HG03064 (cell line): ENCODE measurements around the gene TTLL11.

Experiments used
- ATAC-seq: cut with Tn5 transposase; IDR thresholded peaks from one replicate; pipeline ENCODE4 v1.9.1; 2021; ENCODE audit warnings: low read depth; ENCODE audit not compliant: unreplicated experiment

The TTLL11 gene

DNA sequence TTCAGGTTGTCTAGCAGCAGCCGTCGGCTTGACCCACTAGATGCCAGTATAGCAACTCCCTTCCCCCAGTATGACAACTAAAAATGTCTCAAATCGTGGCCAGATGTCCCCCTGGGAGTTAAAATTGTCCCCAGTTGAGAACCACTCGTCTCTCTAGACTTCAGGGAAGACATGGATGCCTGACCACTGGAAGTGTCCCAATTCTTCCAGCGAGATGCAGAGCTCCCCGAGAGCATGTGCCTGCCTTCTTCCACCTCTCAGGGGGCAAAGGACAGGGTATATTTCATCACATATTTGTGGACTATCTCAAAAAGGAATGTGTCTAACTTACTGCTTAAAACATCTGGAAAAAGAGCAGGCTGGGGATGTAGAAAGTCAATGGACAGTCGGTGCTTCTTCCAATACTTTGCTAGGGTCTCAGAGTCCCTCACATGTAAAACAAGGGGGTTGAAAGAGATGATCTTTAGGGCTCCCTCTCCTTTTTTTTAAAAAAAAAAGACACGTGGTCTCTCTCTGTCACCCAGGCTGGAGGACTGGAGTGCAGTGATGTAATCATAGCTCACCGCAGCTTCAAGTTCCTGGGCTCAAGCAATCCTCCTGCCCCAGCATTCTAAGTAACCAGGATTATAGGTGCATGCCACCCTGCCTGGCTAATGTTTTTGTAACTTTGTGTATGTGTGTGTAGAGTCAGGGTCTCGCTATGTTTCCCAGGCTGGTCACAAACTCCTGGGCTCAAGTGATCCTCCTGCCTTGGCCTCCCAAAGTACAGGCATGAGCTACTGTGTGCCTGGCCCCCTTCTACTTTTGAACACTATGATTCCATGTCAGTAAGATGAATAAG is 251.1 kb downstream of the TTLL11 start:
- ATAC-seq, result no peak

DNA sequence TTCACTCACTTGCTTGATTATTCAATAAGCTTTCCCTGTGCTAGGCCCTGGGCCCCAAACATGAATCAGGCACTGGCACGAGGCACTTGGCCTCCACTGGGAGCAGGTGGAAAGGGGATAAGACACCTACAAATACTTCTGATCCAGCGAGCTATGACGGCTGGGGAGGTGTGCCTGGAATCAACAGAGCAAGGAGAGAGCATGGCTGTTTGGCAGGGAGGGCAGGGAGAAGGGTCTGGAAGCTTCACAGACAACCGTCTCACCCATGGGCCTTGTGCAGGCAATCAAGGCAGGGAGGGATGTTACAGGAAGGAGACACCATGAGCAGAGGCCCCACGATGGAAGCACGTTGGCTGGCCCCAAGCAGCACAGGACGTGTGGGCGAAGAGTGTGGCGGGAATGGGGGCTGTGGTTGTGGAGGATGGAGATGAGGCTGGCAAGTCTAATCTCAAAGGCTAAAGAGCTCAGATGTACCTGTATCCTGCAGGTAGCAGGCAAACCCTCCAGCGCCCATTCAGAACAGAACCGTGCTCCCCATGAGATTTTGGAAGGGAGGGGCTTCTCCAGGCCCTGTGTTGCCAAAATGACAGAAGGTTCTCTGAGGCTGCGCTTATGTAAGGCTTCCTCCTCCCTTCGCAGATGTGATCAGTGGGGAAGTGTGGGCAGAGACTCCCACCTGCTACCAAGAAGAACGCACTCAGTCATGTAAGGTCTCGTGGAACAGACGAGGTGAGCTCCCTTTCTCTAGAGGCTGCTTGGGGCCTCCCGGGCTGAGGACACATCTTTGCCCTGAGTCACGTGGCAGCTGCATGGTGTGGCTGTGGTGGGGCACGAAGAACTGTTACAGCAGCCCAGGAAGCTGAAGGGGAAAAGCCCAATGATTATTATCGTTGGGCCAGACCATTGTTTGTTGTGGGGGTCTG is 252.0 kb downstream of the TTLL11 start:
- no peak for ATAC-seq

DNA sequence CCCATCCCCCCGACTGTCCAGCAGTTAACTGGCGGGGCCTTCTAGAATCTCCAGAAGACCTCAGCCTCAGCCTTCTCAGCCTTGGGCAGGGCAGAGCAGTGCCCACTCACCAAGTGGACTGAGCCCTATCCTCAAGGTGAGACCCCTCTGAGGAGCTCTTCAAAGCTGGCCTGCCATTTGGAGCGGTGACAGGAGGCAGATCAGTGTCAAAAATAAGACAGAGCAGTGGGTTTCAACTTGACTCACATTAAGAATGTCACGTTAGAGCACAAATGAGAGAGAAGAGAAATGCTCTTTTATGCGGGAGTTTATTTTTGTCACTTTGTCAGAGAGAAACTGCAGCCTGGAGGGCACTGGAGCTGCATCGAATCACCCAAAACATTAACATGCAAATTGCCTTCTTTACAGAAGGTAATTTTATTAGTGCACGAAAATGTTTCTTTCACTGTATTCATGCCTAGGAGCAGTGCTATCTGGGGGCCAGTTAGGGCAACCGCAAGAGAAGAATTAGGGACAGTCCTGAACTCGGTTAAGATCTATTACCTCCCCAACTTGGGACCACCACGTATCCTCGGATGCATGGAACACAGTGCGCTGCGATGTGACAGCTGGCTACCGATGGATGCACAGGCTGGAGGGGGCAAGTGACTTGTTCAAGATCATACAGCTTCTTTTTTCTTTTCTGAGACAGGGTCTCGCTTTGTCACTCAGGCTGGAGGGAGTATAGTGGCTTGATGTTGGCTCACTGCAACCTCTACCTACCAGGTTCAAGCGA is 253.2 kb downstream of the TTLL11 start:
- no peak for ATAC-seq

DNA sequence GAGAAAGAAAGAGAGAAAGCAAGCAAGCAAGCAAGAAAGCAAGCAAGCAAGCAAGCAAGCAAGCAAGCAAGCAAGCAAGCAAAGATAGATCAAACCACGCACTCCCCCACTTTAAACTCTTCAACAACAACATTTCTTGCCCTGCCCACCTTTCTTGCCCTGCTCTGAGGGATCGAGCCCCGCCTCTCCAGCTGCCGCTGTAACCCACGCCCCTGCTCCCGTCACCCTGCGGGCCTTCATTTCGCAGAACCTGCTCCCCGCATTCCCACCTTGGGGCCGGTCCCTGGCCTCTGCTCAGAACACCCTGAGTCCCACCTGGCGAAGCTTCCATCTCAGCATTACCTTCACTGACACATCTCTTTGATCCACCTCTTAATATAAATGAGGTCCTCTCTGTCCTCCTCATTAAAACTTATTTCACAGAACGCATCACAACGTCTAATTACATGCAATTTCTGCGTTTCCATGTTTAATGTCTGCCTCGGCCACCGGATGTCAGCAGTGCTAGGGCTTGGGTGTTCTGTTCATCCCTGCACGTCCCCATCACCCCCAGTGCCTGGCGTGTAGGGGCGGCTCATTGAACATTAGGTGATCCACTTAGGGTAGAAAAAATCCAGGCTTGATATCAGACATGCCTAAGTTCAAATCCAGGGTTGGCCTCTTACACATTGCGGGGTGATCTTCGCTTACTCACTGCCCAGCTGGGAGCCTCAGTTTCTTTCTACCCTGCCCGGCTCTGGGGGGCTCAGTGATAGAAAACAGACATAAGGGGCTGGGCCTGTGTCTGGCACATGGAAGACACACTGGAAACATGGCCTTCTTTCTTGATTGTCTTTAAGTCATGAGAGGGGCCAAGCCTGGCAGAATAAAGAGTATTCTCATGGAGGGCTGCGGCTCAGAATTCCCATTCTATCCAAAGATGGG is 254.1 kb downstream of the TTLL11 start:
- ATAC-seq, result no peak

DNA sequence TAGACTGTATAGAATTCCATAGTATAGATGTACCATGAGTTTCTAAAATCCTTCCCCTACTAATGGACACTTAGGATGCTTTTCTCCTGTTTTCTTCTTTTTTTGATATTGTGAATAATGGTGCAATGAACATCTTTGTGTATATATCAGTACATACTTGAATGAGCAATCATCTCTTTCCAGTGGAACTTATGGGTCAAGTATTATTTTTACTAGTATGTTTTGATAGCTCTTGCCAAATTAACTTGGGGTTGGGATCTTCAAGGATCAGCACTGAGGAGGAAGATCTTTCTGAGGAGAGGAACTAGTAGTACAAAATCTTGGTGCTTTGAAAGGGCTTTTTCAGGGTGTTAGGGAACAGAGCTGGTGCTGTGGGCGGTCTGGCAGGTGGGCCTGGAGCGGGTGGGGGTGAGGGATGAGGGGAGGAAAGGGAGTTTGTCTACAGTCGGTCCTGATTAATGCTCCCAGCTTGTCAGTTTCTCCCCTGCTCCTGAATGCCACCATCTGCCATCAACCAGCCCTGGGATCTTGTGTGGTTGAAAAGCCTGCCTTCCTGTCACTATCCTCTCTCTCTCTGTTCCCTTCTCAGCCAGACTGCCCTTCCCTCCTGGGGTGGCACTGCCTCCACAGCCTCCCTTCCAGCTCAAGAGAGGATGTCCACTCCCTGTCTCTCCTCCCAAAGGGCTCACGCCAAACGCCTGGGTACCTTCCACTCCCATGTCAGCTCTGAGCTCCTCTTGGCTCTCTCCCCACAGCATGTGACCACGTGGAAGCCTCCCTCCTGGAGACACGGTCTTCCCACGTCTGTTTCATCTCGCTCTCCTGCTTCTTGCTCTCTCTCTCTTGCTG is 255.8 kb downstream of the TTLL11 start:
- no peak for ATAC-seq

DNA sequence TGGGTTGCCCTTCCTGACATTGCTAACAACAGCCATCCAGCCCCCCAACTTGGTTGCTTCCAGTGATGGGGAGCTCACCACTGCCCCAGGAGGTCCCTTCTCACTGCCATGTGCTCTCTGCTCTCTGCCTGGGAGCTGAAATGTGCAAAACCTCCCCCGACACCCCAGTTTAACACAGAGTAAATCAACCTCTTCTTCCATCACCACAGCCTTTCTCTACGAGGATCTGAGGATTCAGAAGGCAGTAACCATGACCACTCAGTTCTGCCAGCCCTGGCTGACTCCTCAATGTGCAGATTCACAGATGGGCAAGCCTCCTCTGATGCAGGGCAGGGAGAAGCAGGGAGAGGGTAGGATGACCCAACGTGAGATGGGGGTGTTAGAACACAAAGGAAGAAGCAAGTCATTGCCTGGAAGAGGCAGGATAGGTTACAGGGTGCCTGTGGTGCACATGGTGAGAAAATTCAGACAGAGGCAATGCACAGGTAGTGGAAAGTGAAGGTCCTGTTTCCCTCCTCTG is 256.7 kb downstream of the TTLL11 start:
- no peak for ATAC-seq

DNA sequence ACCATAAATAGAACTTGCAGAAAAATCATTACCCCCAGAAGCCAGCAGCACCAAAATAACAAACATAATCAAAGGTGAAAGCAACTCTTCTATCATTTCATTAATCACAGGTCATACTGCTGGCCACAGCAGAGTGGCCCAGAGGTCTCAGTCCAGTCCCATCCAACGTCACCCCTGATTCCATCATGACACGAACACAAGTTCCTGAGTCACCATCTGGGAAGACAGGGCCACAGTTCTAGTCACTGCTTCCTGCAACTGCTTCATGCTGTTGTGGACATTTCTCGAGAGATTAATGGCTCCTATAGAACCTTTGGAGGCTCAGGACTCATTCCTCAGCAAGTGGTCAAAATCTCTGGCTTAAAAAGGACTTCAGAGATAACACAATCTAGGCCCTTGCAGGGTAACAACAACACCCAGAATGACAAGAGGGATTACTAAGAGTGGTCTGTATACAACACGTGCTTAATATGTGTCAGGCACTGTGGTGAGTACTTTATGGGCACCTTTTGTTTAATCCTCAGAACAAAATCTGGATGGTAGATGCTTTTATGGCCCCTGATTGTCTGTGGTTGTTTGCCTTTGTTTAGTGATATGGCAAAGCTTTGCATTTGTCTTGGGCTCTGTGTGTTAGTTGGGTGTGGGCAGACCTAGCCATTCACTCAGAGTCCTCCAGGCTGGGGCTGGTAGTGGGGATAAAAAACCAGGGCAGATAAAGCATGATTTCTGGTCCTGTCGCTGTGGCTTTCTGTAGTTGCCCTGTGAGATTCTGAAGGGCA is 257.3 kb downstream of the TTLL11 start:
- no peak for ATAC-seq

DNA sequence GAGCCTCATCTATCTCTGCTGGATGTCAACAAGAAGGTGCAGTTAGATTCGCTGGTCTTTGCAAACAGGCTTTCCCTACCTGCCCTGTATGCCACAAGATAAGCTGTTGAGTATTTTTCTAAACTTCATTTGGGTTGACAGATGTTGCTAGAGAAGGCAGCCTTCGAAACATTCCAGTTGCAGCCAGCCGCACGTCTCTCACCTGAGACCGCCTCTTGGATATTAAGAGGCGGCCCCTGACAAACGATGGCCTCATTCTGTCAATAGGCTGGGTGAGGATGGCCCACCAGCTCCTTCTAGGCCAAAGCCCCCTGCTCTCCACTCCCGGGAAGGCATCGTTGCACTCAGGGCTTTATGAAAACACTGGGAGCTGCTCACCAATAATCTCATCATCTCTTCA is 260.0 kb downstream of the TTLL11 start:
- ATAC-seq, result no peak

DNA sequence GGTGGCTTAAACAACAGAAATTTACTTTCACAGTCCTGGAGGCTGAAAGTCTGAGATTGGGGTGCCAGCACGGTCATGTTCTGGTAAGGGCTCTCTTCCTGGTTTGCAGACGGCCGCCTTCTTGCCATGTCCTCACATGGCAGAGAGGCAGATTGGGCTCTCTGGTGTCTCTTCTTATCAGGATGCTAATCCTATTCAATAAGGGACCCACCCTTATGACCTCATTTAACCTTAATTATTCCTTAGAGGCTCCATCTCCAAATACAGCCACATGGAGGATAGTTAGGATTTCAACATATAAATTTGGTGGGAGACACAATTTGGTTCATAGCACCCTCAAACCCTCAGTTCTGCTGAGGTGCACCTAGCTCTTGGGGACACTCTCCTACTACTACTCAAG is 261.2 kb downstream of the TTLL11 start:
- no peak for ATAC-seq

DNA sequence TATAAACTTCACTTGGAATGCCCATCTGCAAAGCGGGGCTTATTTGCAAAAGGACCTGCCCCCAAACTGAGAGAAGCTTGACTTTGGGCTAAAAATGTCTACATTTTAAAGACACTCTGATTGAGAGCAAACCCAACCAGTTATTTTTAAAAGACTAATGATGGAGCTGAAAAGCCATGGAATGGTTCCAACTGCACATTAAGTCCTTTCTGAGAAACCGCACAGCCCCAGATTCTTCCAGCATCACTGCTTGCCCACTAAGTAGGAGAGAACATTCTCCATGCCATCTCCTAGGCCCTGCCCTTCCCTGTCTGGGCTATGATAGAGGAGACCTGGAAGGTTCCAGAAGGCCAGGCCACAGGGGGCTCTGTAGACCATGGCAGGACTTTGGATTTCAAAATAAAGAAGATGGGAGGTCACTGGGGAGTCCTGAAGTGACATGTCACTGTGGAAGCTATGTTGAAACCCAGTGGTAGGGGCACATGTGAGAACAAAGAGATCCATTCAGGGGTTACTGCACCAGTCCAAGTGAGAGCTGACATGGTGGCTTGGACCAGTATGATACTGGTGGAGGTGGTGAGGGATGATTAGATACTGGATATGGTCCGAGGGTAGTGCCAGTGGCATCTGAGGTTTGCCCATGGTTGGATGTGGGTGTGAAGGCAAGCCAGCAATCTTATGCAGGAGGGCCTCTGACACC is 262.5 kb downstream of the TTLL11 start:
- no peak for ATAC-seq

DNA sequence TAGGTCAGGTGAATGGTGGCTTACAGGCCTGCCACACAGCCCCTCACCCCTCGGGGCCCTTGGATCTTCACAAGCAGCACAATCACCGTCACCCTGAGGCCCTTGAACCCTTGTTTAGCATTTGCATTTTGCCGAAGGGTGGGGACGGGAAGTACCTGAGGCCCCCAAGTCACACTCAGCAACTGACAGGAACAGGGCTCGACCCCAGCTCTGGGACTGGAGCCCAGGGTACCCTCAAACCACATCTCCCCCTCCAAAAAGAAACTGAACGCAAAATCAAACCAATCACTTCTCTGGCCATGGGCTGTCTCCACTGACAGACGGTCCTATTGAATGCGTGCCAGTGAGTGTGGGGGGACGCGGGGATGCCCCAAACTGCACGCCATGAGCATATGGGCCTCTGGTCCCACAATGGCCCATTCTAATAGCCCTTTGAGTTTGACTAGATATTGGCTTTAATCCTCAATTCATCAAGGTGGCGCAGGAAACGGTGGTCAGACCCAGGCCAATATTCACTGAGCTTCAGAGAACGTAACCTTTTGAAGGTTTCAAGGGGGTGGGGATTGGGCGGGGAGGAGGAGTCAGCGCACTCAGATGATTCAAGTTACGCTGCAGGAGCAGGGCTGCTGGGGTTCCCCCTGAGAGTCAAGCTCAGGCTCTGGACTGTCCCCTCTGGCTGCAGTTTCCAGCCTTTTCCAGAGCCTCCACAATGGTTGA is 265.7 kb downstream of the TTLL11 start:
- ATAC-seq, result no peak

DNA sequence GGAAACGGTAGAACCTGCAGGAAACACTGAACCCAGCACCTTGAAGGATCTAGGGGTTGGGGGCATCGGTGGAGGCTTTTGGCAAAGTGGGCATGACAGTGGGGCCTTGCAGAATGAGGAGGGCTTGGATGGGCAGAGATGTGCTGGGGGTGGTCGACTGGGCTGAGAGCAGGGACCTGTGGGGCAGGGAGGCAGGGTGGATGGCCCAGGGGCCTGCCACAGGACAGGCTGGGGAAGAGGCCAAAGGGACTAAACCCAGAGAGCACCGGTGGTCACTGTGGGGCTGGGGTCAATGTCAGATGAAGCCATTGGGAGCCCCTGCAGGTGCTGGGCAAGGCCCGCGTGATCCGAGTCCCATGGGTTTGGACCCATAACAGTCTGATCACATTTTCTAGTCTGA is 266.4 kb downstream of the TTLL11 start:
- no peak for ATAC-seq

DNA sequence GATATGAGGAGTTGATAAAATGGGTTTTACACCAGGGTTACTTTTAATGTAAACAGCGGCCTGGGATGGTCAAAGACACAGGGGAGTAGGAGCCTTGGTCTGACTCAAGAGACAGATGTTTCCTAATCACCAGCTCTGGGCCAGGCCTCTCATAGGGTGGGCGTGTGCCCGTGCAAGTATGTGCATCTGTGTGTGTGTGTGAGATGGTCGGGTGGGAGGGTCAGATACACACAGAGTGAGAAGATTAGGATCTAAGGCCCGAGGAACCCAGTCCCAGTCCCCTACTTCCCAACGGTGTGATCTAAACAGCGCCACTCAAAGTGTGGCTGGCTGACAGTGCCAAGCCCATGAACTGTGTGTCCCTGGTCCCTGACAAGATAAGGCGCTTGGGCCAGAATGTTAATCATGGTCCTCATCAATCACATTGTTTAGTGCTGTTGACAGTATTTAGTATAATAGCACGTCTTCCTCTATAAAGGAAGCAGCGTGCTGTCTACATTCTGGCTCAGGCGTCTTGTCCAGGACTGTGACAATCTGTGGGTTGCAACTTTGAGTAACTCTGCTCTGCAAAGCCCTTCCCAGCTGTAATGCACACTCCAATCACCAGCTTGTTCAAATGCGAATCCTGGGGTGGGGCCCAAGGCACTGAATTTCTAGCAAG is 267.9 kb downstream of the TTLL11 start:
- no peak for ATAC-seq

DNA sequence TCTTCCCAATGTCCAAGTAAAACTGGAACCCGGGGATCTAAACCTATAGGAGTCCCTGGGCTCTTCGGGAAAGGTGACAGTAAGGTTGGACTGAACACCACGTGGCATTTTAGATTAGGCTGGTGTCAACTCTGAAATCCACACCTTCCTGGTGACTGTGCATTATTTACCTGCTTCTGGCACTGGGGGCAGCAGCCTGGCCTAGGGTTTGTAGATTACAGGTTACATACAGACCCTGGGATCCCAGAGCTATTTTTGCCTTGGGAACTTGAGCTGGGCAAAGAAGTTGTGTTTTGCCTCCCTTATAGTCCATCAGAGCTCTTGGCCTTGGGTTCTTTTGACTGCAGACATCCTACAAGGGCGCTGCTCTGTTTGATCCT is 268.5 kb downstream of the TTLL11 start:
- ATAC-seq, result no peak

DNA sequence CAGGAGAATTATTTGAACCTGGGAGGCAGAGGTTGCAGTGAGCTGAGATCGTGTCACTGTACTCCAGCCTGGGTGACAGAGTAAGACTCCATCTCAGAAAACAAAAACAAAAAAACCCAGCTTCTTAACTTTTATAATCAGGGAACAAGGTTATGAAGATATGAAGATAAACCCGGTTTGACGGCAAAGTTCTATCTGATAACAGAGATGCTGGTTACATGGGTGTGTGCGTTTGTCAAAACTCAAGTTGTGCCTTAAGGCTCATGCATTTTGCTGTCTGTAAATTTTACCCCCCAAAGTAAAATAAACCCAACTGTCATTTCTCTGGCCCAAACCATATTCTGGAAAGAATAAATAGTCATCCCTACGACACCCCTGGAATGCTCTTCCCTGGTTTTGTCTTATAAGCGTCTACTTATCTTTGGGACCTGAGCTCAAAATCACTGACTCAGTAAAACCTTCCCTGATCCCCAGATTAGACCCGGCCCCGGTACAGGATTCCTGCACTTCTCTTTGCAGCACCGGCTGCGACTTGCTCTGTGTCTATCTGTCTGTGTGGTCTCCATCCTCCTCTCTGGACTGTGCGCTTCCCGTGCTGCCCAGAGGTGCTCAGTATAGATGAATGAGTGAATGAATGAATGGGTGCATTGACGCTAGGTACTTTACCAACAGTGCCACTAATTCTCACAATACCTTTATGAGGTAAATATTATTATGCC is 269.5 kb downstream of the TTLL11 start:
- no peak for ATAC-seq
